ENCODE data around the gene TRIM28.

GRCh38 chr19:58550362-58551122 is 6.7 kb downstream of the TRIM28 start:
- TF ChIP-seq POLR2AphosphoS5 (IDR thresholded peaks at IDR 0.05) (no peak), CTCF (IDR thresholded peaks at IDR 0.05) (no peak), EP300 (IDR thresholded peaks at IDR 0.05) (no peak), POLR2A (IDR thresholded peaks at IDR 0.05) (no peak)
